ENCODE results near the gene SERBP1. TPM values are rescaled to one million over a fixed set of nuclear protein-coding genes. Genes with fewer than 3 reads are reported as not detected.
A peak's percentile ranks its signal among the peaks of the same experiment; 100 is the strongest.
"Not testable (repeated sequence)": the region's sequence is repeated elsewhere in the genome, so short reads cannot be mapped to it uniquely, and the experiment has no call there.

SERBP1 gene
- total RNA-seq, 1 donor from 2014 or later, result 77.0 TPM

DNA sequence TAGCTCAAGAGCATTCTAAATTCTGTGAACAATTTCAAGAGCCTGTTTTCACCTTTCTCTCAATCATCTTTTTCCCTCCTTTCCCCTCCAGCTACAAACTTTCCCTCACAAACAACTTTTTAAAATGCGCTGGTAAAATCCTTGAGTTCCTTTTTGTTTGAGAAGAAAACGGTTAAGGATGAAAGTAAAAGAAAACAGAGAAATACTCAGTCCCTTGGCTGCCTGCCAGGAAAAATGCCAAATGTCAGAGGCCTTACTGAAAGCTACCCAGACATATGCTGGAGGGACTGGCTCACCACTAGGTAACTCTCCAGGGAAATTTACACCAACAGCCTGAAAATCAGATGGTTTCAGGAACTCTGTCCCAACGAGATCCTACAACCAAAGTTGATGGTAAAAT is 11.0 kb upstream of the SERBP1 start:
- peak; percentile 64 for ATAC-seq
- peak; percentile 57 for DNase-seq (ENCODE audit: low spot score)

DNA sequence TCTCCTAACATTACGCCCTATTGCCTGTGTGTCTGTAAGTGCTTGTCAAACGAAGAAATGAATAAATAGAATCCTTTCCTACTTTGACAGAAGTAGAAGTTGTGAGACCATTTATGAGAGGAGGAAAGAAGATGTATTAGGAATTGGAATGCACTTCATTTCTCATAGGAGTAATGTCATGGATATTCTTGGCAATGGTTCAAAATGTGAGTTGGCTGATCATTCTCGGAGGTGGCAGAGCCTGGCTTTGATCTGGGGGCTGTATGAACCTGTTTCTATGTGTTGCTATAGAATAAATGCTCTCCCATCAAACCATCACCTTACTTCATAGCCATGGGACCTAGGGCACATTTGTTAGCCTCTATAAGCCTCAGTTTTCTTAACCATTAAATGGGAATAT is 10.1 kb upstream of the SERBP1 start:
- DNase-seq (ENCODE audit: low spot score), result no peak
- ATAC-seq, result no peak

DNA sequence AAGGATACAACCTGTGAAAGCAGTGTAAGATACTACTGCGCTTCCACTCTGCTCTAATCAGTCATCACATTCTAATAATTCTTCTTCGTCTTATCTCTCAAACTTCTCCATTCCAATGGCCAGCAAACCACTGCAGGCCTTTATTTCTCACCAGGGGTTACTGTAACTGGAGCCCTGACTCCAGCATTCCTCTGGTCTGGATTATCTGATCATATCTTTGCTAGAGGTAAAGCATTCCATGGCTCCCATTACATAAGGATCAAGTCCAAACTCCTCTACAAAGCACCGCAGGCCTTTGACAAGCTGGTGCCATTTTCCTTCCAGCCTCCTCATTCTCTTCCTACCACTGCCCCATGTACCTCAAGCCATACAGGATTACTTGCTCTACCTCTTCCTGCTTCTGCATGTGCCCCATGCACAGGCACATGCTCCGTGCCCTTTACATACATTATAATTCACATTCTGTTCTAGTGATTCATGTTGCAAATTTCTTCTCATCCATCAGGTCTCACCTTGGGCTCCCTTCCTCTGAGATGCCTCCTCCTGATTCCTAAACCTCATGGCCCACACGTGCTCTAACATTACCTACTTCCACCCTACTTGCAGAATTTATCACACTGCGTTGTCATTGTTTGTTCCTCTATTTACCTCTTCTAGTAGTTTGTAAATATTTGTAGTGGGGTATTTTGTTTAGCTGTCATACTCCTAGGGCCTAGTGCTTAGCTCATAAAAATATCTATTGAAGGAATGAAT is 9.3 kb upstream of the SERBP1 start:
- ATAC-seq, result no peak
- no peak for DNase-seq (ENCODE audit: low spot score)

DNA sequence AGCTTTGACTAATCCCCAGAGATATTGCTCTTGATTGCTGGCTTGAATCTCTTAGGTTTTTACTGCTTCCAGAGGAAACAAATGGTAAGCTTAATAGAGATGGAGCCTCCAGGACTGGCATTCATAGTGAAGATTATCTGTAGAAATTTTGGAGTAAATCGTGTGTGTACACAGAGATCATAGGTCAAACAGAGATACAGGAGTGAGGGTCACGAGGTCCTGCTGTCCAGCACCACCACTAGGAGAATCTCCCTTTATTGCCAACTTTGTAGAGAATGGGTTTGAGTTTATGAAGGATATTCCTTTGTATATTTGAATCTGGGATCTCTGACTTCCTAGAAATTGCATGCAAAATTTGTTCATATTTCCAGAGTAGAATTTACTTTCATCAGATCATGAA is 7.8 kb upstream of the SERBP1 start:
- DNase-seq (ENCODE audit: low spot score), result no peak
- ATAC-seq, result peak; percentile 41

DNA sequence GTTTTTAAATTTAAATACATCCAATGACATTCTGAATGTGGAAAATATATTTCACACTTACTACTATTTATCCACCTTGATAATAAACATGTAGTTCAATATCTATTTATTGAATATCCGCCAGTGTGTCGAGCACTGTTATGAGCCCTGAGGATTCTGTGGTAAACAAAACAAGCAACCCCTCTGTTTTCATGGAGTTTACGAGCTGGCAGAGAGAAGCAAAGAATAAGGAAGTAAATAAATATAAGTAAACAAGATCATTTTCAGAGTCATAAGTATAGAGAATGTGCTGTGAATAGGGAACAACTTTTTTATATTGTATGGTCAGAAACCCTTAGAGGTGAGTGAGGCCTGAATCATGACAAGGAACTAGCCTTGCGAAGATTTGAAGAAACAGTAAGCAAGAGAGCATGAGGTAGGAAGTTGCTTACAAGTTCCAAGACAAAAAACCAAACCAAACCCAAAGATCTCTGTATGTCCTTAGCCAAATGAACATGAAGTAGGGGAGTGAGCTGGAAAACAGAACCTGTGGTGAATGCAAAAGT is 6.4 kb upstream of the SERBP1 start:
- no peak for DNase-seq (ENCODE audit: low spot score)
- no peak for ATAC-seq

DNA sequence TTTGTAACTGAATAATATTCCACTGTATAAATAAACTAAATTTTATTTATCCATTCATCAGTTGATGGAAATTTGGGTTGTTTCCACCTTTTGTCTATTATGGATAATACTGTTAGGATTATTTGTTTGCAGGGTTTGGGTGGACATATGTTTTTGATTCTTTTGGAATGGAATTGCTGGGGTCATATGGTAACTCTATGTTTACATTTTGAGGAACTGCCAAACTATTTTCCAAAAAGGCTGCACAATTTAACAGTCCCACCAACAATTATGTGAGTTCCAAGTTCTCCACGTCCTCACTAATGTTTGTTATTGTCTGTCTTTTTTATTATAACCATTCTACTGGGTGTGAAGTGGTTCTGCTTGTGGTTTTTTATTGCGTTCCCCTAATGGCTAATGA is 4.3 kb upstream of the SERBP1 start:
- DNase-seq (ENCODE audit: low spot score), result no peak
- no peak for ATAC-seq

DNA sequence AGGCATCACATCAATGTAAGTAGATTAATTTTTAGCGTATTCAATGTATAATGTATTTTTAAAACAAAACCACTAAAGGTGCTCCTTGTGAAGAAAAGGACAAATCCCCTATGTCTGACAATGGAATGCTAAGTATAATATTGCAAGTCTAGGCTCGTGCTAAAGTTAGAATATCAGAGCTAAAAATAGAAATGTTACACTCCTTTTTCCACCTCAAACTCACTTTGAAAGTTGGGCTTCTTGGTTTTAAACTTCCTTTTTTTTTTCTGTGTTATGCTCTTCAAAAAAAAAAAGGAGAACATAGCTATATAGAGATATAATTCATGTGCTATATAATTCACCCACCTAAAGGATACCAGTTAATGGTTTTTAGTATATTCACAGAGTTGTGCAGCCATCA is 3.6 kb upstream of the SERBP1 start:
- ATAC-seq (no peak), DNase-seq (ENCODE audit: low spot score) (no peak)

DNA sequence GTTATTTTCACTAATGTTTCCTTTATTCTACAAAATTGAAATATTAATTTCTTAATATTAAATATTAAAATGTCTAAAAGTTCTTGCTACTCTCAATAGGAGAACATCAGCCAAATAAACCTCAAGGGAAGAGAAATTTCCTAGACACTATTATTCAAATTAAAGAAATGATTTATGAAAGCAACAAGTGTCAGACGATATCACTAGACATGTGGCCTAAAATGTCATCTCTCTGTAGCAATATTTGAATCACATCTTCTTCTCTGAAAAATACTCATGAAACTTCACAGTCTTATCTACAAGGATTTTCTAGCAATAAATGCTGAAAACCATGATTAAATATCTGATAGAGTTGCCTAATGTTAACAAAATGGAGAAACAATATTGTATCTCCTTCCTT is 2.5 kb upstream of the SERBP1 start:
- no peak for DNase-seq (ENCODE audit: low spot score)
- ATAC-seq, result no peak

DNA sequence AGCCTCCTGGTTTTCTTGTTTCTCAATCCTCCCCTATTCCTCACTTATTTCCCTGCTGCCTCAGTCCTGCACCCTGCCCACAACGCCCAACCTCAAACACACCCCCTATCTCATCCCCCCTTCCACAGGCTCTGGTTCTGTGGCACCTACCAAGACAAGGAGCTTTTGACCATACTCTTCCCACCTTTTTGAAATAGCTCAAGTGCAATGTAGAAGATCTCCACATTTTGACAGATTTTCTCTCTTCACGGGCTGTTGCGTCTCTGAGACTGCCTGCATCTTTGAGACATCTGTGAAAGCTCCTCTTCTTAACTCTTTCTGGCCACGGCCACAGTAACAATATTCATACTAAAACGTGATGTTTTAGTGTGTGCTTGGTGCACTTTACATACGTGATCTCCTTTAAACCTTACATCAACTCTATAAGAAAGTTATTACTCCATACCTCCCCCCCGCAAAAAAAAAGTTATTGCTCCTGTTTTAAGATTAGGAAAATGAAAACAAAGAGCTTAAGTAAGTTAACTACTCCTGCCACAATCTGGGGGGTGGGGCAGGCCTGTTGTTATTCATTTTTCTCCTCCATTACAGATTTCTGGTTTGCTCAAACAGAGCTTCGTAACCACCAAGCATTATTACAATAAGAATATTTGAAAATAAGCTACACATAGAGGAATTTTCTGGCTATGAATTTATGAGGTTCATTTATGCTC is 1.8 kb upstream of the SERBP1 start:
- no peak for DNase-seq (ENCODE audit: low spot score)

DNA sequence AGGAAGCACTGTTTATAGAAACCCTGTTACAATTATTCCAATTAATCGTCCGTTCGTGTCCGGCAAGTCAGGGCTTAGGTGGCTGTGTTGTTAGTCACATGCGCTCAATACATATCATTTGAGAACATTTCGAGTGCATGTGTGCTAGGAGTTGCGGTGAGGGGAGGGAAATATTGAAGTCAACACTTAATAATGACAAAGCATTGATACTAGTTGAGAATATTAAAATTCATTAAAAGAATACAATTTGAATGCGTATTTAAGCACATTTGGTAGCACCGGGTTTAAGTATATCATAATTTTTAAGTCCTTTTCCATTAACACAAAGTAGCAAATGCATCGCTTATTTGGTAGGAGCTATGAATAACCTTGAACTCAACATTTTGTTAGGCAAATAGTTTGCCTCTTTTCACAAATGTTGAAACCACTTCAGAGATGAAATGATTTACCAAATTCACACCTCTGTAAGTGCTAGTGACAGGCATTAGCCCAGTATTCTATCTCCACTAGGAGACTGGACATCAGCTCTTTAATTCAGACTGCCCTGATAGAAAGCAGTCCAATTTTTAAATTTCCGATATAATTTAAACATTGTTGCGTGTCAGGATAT is 1.1 kb upstream of the SERBP1 start:
- no peak for DNase-seq (ENCODE audit: low spot score)
- ATAC-seq, result no peak

More for the DNA sequence above, 1.8 kb upstream of the SERBP1 start:
- no peak for ATAC-seq

DNA sequence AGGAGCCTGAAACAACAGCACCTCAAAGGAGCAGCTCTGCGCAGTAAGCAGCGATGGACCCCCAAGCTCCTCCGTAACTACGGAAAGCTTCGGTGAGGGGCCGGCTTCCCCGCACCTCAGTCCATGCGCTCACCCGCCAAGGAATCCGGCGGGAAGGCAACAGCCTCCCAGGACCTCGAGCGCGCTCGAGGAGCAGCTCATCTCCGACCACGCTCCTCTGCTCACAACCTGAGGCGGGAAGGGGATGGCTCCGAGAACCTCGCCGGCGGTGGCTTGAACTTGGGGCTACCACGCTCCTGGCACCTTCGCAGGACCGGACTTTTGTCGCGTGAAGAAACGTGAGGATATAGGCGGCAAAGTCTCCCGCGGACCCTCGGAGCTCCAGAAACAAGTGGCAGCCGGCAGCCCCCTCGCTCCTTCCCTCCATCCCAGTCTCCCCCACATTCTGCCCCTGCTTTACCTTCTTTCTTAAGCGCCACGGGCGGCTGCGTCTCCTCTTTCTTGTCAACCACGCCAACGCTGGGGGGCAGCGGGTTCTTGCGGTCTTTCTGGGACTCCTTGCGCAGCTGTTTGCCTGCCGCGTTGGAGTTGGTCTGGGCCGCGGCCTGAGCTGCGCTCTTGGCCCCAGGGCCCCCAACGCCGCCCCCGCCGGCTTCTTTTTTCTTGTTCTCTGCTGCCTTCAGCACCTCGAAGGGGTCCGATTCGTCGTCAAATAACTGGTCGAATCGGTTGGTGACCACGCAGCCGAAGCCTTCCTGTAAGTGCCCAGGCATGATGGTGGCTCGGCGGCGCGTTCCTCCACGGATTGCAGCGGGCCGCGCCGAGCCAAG is 459 bp downstream of the SERBP1 start:
- DNase-seq (ENCODE audit: low spot score) (peak; percentile 52), ATAC-seq (peak; percentile 6)

DNA sequence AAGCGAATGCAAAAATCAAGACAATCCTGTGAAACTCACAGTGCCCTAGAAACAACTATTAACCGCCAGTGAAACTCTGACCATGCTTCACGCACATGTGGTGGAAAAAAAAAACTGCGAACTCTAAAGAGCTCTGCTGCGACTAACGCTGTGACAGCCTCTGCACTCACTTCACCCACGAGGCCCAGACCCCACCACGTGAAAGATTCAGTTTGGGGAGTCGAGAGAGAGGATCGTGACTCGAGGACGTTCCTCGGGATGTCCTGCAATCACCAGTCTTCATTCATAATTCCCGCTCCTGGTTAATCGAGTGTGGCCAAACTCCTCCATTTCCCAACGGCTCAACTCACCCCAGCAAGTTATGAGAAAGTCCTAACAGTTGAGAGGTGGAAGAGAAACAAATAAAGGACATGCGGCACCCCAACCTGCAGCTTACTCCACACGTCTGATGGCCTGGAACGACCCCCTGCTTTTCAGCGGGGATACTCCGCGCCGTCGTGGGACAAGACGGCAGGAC is 1.1 kb downstream of the SERBP1 start:
- DNase-seq (ENCODE audit: low spot score) (no peak), ATAC-seq (no peak)

DNA sequence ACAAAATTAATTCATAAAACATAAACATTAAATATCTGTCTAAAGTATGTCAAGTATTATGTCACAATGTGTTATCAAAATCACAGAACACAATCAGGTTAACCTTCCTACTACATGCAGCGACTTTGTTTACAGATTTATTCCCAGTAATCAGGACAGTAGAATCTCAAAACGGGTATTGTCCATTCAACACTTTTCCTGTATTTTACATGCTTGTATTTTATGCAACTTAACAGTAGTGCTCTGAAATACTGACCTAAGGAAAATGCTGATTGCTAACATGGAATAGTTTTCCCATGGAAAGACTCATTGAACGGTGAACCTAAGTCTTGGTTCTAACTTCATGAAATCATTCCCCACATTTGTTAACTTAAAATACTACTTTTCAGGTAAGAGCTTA is 2.3 kb downstream of the SERBP1 start:
- ATAC-seq, result no peak

DNA sequence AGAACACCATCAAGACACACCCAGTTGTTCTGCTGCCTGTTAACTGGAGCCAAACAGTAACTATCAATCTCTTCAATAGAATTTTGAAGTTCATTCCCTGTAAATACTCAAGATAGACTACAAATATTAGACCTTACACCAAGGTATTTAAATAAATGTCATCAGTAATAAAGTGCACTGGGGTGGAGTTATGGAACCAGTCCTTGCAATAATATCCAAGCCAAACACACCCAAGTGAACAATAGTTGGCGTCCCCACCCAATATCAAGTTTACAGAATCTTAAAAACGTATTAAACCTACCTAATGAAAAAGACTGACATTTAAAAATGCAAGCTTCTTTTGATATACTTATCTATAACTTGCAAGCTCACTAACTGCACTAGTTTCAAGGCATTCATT is 2.7 kb downstream of the SERBP1 start:
- DNase-seq (ENCODE audit: low spot score) (no peak), ATAC-seq (no peak)

More for the DNA sequence above, 2.3 kb downstream of the SERBP1 start:
- DNase-seq (ENCODE audit: low spot score), result no peak

DNA sequence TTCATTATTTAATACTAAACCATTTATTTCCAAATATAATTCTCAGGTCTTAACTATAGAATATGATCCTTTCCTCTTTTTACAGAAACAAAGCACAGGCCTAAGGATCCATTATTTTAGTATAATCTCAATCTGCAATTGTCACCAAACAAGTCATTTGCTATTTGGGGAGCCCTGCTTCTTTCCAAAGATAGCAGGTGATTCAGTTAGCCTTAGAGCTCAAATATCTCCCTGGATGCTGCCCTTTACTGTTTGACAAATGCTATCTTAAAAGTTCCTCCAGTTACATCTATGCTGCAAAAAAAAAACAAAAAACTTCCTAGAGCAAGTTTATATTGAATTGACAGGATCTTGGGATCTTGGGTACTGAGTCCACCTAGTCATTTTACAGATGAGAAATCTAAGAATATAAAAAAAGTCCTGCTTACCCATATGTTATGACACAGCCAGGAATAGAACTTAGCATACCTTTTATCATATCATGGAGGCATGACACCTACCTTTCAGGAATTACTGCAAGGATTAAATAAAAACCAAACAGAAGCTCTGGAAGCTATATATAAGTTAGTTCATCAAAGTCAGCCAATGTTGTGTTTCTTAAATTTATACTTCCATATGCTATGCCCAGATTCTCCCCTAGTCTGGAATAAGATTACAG is 9.2 kb downstream of the SERBP1 start:
- DNase-seq (ENCODE audit: low spot score) (no peak), ATAC-seq (no peak)

DNA sequence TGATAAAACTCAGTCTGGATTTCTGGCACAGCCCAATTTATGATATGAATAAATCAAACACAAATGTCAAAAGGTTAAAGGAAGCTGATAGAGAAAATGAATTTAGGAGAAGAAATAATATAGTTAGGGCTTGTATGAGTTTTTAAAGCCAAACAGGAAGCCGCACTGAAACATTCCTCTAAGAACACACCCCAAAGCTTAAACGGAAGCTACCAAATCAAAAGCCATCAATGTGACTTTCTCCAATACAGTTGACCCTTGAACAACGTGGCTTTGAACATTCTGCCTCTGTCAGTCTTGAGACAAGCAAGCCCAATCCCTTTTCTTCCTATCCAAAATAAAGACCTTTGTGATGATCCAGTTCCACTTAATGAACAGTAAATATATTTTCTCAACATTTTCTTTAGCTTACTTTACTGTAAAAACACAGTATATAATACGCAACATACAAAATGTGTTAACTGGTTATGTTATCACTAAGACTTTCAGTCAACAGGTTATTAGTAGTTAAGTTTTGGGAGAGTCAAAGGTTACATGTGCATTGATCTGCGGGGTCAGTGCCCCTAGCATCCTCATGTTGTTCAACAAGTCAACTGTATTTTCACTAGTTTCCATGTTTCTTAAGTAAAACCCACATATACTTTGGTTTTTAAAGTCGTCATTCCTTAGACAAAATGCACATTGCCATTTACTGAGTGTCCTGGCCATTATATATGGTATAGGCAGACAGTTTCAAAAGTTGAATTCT is 11.2 kb downstream of the SERBP1 start:
- ATAC-seq (no peak), DNase-seq (ENCODE audit: low spot score) (no peak)

DNA sequence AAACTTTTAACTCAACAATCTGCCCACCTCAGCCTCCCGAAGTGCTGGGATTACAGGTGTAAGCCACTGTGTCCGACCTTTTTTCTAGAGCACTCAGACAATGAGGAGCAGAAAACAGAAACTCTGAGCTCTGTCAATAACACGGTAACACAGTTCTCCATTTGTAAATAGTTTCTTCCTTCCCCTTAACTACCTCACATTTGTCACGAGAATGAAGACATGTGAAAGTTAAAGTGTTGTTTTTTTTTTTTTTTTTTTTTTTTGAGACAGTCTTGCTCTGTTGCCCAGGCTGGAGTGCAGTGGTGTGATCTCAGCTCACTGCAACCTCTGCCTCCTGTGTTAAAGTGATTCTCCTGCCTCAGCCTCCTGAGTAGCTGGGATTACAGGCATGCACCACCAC is 12.5 kb downstream of the SERBP1 start:
- ATAC-seq; DNase-seq (ENCODE audit: low spot score): not testable (repeated sequence)

DNA sequence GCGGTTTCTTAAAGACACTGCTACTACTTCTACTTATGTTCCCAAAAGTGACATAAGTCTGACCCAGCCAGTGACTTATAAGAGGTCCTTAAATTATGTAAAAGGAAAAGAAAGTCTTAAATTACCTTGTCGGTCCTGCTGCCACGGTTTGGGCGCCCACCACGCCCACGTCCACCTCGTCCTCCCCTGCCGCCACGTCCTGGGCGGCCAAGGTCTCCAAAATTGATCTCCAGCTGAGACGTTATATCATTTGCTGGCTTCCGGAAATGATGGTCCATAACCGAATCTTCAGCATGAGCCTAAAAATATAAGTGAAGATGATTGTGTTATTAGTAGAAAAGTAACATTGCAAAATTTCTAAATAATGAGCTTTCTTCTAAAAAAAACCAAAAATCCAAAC is 15.2 kb downstream of the SERBP1 start:
- DNase-seq (ENCODE audit: low spot score) (no peak), ATAC-seq (no peak)

DNA sequence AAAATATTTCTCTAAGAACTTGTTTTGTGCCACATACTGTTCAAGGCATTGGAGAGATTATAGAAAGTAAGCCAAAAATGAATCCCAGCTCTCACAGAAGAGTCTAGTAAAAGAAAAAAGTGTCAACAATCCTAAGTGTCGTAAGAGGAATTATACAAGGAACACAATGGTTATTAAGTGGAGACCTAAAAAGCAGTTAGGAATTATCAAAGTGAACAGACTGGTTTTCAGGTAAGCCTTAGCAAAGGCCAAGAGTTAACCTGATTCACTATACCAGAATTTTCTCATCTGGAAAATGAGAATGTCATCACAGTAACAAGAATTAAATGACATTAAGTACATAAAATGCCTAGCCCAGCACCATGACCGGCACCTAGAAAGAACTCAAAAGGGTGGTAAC is 15.6 kb downstream of the SERBP1 start:
- no peak for ATAC-seq
- no peak for DNase-seq (ENCODE audit: low spot score)

All from left lobe of liver (tissue), 2 donors.